Right ventricle myocardium superior (tissue), 1 donor: ENCODE measurements around the gene C5orf15. TPM values are rescaled to one million over a fixed set of nuclear protein-coding genes. Genes with fewer than 3 reads are reported as not detected.
A peak's percentile ranks its signal among the peaks of the same experiment; 100 is the strongest.

Source experiments
- ATAC-seq: fragments of 200-7000 bp; cut with Tn5 transposase; one replicate; pipeline ENCODE4 v1.9.1; 2020; ENCODE audit warnings: mild to moderate bottlenecking; ENCODE audit not compliant: poor library complexity
- DNase-seq: peaks from one replicate; pipeline ENCODE4 v3.0.0-alpha.2; 2020
- intact Hi-C: fragments of 100-400 bp; cut with DNase I; formaldehyde crosslinking; loops from one replicate; pipeline ENCODE4 v1.11.2; 2022
- total RNA-seq: library from RNA; stranded (reverse); fragmentation: NEBNext Ultra II Directional; extraction: Animal tissue kit (Norgen Biotek cat#: 25700); gene quantifications from one replicate; pipeline ENCODE4 v1.2.1, GENCODE V29; 2021
- donor health status: DM: no; HTN: yes; CAD: no; lungs with severe emphysema.

Gene C5orf15
- total RNA-seq, 1 donor from 2014 or later: 34.8 TPM

DNA sequence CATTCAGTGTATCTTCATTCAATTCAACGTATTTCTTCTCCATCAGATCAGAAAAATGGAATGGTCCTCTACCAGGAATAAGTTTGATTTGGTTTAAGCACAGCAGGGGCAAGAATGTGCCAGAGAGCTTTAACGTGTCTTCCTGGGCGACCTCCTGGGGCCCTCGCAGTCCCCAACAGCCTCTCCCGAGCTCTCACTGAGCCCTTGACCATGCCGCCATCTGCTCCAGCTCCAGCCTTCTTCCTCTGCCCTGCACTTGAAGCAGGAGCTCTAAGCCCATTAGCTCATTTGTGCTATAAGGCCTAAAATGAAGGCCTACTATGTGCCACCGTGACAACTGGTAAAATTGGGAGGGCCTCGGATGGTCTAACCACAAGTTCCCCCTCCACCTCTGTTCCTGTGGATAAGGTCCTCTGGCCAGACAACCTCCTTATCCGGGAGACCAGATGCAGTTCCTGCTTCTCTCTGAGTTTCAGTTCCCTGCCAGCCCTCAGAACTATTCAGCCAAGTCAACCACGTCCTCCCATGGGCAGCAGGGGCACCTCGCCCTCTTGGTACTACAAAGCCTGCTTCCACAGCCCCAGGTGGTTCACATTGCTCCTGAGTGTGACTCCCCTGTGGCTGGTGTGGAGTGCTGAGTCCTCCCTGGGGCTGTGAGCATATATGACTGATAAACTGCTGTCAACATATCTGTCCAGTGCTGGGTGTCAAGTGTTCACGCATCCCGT is 35.8 kb downstream of the C5orf15 start:
- ATAC-seq: peak; percentile 41
- intact Hi-C loops: no loop called here

DNA sequence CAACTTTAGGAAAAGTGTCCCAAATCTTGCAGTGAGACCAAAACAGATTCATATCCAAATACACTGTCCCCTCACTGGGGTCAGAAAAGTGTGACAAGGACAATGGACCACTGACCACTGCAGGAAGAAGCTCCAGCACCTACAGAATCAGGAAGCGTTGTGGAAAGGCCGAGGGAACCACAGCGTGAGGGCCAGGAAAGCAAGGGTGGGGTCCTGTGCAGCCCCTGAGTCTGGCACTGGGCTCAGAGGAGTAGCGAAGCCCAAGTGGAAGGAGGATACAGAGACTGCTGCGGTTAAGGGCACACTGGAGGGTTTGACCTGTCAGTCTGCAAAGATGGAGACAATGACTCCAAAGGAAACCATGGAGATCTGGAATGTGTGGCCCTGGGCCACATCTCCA is 36.9 kb downstream of the C5orf15 start:
- intact Hi-C loops: no loop called here
- DNase-seq: no peak

More for the DNA sequence above, 35.8 kb downstream of the C5orf15 start:
- no peak for DNase-seq

DNA sequence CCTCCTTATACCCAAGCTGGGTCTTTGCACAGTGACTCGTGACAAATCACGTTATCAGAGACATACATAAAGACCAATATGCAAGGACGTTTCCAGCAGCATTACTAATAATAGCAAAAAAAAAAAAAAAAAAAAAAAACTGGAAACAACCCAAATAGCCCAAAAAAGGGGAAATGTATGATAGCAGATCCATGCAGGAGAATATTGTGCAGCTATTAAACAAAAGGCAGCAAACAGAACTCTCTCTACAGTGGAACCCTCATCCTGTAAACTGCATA is 37.7 kb downstream of the C5orf15 start:
- ATAC-seq (no peak), DNase-seq (no peak)
- intact Hi-C loops: no loop called here

More for the DNA sequence above, 36.9 kb downstream of the C5orf15 start:
- ATAC-seq: no peak

DNA sequence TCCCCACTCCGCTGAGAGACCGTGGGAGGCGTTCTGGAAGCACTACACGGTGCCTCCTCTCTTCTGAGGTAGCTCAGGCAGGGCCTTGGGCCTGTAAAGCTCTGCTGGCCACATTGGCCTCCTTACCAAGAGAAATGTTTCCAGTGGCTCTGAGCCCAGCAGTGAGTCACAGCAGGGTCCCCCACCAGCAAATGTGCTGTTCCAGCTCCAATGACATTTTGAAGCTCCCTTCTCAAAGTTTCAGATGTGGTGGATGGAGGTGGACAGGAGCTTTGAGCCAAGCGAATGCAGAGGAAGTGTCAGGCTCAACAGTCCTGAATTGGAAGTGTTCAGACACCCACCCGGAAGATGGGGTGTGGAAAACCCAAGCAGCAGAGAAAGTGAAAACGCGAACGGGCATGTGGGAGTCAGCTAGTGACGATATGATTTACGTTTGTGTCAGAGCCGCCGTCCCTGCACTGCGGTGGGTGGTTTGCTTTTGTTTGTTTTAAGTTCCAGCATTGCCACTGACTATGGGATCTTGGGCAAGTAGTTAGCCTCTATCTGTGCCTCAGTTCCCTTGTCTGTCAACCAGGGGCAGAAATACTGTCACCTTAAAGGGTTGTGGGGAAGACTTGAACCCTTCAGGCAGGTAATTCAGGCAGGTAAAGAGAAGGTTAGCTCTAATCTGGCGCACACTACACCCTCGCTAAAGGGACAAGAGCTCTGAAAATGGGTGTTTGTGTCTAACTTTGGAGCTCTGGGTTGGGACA is 38.2 kb downstream of the C5orf15 start:
- intact Hi-C loops: no loop called here
- DNase-seq (no peak), ATAC-seq (no peak)

DNA sequence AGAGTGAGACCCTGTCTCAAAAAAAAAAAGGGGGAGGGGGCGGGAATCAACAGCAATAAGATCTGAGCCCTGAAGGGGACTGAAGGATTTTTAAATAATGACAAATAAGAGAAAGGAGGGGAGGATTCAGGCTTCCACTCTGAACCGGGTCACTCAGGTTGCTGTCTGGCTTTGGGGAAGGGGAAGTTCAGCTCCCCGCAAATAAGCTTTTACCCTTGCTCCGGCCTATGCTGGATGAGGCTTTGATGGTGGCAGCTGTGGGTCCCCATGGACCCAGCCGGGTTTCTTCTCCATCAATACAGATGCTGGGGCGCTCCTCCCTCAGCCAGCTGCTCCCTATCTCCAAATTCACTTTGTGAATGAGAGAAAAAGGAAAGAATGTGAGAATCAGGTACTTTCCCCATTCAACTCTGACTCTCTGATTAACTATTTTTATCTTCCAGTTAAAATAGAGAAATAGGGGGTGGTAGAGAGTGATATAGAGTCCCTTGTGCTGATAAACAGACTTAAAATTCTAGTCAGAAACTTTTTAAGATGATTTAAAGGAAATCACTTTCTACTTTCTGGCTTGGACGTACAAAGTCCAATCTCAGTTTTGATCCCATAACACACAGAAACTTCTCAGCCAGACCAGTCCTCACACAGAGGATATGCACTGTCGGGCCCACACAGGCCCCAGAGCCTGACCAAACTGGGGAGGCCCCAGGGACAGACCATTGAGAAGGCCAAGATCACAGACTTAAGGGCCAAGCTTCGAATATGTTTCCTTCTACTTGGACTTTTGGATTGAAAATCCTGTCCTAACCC is 39.6 kb downstream of the C5orf15 start:
- ATAC-seq (no peak), DNase-seq (no peak)
- intact Hi-C loops: no loop called here

DNA sequence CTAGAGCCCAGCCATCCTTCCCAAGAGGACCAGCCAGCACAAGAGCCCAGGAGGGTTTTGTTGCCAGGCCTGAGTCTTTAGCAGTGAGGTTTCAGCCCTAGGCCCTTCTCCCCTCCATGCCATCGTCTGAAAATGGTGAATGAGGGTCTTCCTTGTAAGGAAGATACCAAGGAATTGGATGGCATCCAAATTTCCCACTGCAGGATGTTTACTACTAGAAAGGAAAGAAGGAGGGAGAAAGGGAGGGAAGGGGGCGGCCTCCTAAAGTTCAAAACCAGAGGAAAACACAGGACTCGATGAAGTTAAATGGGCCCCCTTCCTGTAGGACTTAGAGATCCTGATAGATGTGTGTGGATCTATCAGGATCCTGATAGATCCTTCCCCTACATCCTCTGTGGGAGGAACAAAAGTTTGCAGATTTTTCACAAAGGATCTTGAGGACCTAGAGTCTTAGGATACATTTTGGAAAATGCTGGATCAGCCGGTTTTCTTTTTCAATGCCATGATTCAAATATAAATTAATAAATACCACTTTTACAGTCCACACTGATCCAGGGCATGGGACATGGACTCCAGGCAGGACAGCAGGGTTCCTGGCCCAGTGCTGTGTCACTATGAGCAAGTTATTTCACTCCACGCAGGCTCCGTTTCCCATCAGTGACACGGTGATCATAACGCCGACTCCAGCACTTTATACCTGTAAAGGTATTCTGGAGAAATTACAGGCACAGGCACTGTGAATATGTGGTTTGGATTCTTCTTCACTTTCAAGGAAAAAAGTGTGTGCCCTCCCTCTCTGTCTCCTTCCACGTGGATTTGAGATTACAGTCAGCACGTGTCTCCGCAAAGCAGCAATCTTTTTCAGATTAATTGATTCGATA is 40.9 kb downstream of the C5orf15 start:
- intact Hi-C loops: no loop called here
- no peak for ATAC-seq

DNA sequence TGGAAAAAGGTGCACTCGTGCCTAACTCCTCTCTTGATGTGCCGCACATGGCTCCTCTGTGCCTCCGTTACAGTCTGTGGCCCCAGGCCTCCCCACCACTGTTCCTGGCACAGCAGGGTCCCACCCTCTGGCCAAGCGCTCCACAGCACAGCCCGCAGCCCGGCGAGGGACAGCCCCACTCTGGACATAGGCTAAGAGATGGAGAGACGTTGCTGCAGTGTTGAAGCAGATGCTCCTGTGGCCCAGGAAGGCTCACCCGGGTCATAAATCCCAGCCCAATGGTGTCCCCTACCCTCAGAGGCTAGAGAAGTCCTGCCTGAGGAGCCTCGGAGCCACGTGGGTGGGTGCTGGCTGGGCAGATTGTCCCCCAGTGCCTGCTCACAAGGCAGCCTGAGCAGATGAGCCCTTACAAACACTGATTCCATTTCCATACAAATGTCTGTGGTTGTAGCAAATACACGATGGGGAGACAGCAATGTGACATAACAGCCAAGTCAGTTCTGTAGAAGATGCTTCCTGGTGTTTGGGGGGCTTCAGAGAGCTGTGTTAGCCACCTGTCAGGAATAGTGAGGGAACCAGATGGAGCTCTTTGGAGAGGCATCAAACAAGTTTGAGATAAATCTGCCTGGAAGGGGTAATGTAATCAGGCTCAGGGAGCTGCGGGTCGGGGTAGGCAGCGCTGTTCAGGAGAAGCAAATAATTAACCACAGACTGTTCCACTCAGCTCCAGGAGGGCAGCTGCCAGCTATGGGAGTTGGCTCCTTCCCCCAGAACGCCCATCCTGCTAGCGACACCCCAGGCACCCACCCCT is 41.7 kb downstream of the C5orf15 start:
- no peak for DNase-seq
- intact Hi-C loops: no loop called here
- no peak for ATAC-seq

More for the DNA sequence above, 40.9 kb downstream of the C5orf15 start:
- DNase-seq: no peak

DNA sequence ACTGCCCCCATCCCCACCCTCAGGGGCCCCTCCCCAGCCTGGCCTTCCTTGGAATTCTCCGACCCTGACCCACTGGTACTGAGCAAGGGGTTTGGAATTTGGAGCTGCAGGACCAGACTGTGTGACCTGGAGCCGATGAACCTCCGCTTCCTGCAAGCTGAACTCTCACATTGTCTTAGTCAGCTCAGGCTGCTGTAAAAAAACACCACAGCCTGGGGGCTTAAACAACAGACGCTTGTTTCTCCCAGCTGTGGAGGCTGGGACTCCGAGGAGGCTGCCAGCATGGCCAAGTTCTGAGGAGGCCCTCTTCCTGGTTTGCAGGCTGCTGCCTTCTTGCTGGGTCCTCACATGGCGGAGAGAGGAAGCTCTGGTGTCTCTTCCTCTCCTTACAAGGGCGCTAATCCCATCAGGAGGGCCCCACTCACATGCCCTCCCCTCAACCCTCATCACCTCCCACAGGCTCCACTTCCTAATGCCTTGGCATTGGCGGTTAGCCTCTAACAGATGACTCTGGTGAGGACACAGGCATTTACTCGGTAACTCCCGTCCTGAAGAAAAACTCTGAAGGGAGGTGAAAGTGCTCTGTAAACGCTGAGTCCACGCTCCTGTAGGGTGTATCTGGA is 42.4 kb downstream of the C5orf15 start:
- ATAC-seq (no peak), DNase-seq (no peak)
- intact Hi-C loops: no loop called here

DNA sequence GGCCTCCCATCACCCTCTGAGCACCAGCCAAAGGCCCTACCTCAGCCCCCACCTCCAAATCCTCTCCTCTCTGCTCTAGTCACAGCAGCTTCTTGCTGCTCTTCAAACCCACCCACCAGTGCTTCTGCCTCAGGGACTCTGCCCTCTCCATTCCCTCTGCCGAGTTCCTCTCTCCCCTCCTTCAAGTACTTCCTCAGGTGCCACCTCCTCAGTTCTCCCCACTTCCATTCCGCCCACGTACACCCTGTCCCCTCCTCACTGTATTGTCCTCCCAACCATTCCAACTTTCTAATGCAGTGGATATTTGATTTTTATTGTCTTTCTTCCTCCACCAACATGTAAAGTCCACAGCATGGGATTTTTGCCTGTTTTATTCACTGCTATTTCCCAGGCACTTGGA is 43.2 kb downstream of the C5orf15 start:
- DNase-seq (no peak), ATAC-seq (no peak)
- intact Hi-C loops: no loop called here

DNA sequence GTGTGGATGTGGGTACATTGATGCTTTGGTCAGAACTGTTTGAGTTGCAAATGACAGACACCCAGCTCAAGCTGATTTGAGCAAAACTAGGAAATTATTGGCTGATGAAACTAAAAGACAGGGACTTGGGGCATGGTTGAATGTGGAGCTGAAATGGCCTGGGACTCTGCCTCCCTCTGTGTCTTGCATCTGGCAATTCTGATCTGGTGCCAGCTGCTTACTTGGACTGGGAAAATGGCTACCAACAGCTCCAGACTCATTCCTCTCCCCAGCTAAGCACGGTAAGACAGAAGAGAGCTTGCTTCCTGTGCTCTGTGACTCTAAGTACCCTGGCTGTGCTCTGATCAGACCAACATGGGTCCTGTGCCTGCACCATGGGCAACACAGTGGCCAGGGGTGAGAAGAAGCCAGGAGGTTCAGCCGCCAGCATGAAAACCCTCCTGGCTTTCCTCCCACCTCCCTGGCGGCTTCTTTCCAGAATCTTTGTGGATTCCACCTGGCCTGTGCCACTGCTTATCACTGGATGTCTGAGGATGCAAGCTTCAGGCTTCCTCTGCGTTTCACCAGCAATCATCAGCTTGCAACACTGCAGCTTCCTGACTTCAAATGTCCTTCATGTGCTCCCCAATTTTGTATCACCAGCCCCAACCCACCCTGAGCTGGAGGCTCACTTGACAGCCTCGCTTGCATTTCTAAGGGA is 44.1 kb downstream of the C5orf15 start:
- DNase-seq: no peak
- intact Hi-C loops: no loop called here
- ATAC-seq: no peak

DNA sequence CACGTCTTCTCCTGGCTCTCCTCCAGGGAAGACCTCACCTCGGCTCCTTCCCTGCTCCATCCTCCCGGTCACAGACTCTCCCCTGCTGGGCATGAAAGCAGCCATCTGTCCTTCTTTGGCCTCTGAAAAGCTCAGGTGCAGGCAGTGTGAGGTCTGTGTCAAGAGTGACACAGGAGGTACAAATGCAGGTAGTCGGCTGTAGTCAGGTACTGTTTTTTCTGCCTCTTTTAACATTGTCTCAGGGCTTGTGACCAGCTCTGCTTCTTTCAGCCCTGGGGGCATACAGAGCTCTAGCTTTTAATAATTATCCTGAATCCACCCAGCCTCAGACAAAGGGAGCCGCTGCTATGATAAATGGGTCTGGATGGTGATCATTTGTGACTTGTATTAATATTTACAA is 46.4 kb downstream of the C5orf15 start:
- intact Hi-C loops: no loop called here
- no peak for DNase-seq
- no peak for ATAC-seq

DNA sequence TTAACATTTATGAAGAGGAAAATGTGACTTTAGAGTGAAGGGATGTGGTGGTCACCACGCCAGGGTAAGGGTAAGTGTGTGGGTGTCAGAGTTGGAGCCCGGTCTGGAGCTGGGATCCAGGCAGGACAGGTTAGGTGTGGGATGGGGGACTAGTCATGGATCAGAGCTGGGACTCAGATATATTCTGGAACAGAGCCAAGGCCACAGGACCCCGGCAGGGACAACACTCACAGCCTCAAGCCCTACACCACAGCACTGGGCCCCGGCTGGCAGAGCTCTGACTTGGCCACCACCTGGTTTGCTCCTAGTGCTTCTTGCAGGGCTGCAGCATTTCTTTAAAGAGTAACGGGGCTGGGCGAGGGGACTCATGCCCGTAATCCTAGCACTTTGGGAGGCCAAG is 47.4 kb downstream of the C5orf15 start:
- DNase-seq: no peak
- intact Hi-C loops: no loop called here
- no peak for ATAC-seq

DNA sequence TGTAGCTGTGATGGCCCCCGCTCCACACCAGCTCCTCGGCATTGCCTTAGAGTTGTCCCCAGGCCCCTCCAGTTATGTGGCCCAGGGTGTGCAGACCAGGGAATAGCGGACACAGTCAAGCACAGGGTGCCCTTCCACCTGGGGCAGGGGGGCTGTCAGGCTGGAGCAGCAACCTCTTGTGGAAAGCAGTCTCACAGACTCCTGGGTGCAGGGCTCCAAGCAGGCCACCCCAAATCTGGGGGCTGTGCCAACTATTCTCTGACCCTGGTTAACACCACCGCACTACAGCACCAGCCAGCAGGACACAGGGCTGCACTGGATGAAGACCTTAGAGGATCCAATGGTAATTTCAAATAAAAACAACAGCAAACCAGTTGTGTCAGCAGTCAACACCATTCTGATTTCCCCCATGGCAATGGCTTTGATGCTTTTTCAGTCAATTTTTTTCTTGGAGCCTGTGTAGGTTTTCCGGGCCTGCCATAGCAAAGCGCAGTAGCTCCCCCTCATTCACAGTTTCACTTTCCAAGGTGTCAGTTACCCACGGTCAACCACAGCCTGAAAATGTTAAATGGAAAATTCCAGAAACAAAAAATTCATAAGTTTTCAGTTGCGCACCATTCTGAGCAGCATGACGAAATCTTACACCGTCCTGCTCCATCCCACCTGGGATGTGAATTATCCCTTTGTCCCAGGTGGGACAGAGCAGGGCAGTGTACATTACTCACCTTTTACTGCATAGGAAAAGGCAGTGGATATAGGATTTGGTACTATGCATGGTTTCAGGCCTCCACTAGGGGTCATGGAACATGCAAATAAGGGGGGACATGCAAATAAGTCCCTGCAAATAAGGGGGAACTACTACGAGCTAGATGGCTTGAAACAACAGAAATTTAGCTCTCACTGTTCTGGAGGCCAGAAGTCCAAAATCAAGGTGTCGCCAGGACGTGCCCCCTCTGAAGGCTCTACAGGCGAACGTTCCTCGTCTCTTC is 49.0 kb downstream of the C5orf15 start:
- DNase-seq (no peak), ATAC-seq (no peak)
- intact Hi-C loops: no loop called here

DNA sequence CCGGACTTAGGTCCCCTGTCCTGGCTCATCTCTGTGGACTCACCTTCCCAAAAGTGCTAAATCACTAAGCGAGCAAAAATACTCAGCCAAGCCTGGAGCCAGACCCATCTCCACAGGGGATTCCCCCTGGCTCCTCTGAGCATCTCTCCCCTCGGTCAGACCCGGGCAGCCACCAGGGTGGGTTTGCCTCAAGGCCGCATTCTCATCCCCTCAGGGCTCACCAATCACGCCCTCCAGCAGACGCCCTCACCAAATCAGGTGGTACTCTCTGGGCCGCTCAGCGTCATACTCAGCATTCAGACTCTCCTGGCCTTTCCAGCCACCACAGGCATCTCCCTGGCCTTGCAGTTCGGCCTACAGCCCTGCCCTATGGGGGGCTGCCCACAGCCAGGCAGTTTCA is 49.7 kb downstream of the C5orf15 start:
- no peak for DNase-seq
- no peak for ATAC-seq
- intact Hi-C loops: no loop called here

DNA sequence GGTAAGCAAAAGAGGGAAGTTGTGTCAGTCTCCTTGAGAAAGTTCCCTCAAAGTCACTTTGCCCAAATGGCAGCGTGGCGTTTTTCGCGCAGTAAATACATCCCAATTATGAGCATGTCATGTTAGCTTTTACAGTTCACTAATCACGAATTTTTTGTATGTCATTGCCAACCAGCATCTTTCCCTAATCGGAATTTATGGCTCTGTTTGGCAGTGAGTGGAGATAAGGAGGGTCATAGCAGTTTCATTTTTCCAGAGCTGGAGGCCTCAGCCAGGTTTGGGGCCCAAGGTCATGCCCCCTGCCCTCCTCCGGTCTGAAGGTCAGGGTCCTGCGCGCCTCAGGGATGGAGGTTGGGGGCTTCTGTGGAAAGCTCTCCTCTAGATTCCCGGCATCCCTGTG is 50.1 kb downstream of the C5orf15 start:
- intact Hi-C loops: no loop called here
- ATAC-seq: no peak
- DNase-seq: no peak

DNA sequence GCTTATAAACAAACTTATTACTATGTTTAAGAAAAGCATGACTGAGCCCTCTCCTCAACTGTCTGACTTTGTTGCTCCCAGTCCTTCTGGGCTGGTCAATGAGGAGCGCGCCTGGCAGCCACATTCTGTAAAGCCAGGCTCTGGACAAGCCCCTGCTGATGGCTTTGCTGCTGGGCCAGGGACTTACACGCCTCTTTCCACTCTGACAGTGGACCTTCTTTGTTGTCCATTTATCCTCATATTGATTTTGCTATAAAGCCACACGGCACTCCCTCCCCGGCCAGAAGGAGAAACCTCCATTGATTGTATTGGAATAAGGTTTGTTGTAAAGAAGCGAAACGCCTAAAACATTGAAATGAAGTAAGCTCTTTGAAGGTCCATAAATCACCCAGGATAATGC is 50.6 kb downstream of the C5orf15 start:
- intact Hi-C loops: no loop called here
- ATAC-seq: no peak
- DNase-seq: no peak
